Esophagus muscularis mucosa (tissue), 4 donors: Measurements from ENCODE around the gene CCNA1. TPM values are rescaled to one million over a fixed set of nuclear protein-coding genes. Genes with fewer than 3 reads are reported as not detected.

Experiments
- DNase-seq: peaks from one replicate; pipeline ENCODE4 v3.0.0-alpha.2; 2017; ENCODE audit errors: extremely low spot score
- H3K27ac ChIP-seq, 4 donors: fragments of 200-600 bp; sonication (generic); replicated peaks in 1 of 4; 1 replicate in 3 of 4; 2 replicates in 1 of 4; pipeline ENCODE4 v1.5.1; 2016 to 2019; ENCODE audit warnings: mild to moderate bottlenecking in 1 of 4
- H3K27me3 ChIP-seq, 4 donors: fragments of 200-600 bp; sonication (generic); one replicate each; pipeline versions ENCODE4 v1.5.1 to v1.6.0; 2016 to 2019
- H3K36me3 ChIP-seq, 4 donors: fragments of 200-600 bp; sonication (generic); one replicate each; pipeline ENCODE4 v1.5.1; 2016 to 2019
- H3K4me1 ChIP-seq, 4 donors: fragments of 200-600 bp; sonication (generic); one replicate each; pipeline ENCODE4 v1.5.1; 2016 to 2019
- H3K4me3 ChIP-seq, 4 donors: fragments of 200-600 bp; sonication (generic); 1 replicate in 2 of 4; 2 replicates in 2 of 4; pipeline ENCODE4 v1.5.1; 2016 to 2019; ENCODE audit warnings: mild to moderate bottlenecking in 4 of 4, moderate library complexity in 1 of 4
- H3K9me3 ChIP-seq, 4 donors: fragments of 200-600 bp; sonication (generic); 1 replicate in 3 of 4; 2 replicates in 1 of 4; pipeline ENCODE4 v1.5.1; 2016 to 2019
- EP300 ChIP-seq: sonication (generic); formaldehyde crosslinking; IDR thresholded peaks from one replicate; pipeline ENCODE4 v1.6.1; 2017; ENCODE audit warnings: antibody characterized with exemption
- POLR2A ChIP-seq: fragments of 450-650 bp; IDR thresholded peaks from one replicate; pipeline ENCODE4 v1.6.1; 2017; ENCODE audit warnings: antibody characterized with exemption, moderate library complexity, mild to moderate bottlenecking, low read depth
- POLR2AphosphoS5 ChIP-seq, 2 donors: sonication (generic); formaldehyde crosslinking; IDR thresholded peaks; one replicate each; pipeline ENCODE4 v1.6.1; 2017; ENCODE audit warnings: antibody characterized with exemption in 2 of 2
- WGBS: methylation state at CpG from one replicate; pipeline ENCODE4 v1.1.5; 2018; 5-methylcytosine and 5-hydroxymethylcytosine counted together
- intact Hi-C: fragments of 100-400 bp; cut with DNase I; formaldehyde crosslinking; loops from one replicate; pipeline ENCODE4 v1.15.1; 2023
- total RNA-seq, 4 donors: library from RNA; depleted of rRNA; stranded (reverse); fragments of >200 nt; gene quantifications; one replicate each; pipeline versions ENCODE4 v1.1.0 to v1.2.1, GENCODE V29; 2016
- TF ChIP-seq, protein P1 (sequence below), 3 experiments: fragments of 200-600 bp in 2 of 3; fragments of 450-650 bp in 1 of 3; sonication (generic) in 2 of 3; IDR thresholded peaks; one replicate each; pipeline ENCODE4 v1.5.1; 2017 to 2019; ENCODE audit warnings: antibody characterized with exemption in 3 of 3, mild to moderate bottlenecking in 2 of 3, moderate library complexity in 1 of 3

The CCNA1 gene
- total RNA-seq, 4 donors from 2014 or later, result 0.26 to 0.83 (median 0.33) TPM; not detected in 1

- no peak for DNase-seq
- no peaks in the 10 kb centered on the region for H3K27me3 ChIP-seq
- peaks cover 0 to 6% (median 0%) of the 10 kb centered on the region in 4 donors for H3K4me1 ChIP-seq
- H3K27ac ChIP-seq, result no peak overlapping the region
- TF ChIP-seq POLR2AphosphoS5 (IDR thresholded peaks at IDR 0.05) (no peak), POLR2A (no peak), EP300 (no peak)
- TF ChIP-seq, protein P1, sequence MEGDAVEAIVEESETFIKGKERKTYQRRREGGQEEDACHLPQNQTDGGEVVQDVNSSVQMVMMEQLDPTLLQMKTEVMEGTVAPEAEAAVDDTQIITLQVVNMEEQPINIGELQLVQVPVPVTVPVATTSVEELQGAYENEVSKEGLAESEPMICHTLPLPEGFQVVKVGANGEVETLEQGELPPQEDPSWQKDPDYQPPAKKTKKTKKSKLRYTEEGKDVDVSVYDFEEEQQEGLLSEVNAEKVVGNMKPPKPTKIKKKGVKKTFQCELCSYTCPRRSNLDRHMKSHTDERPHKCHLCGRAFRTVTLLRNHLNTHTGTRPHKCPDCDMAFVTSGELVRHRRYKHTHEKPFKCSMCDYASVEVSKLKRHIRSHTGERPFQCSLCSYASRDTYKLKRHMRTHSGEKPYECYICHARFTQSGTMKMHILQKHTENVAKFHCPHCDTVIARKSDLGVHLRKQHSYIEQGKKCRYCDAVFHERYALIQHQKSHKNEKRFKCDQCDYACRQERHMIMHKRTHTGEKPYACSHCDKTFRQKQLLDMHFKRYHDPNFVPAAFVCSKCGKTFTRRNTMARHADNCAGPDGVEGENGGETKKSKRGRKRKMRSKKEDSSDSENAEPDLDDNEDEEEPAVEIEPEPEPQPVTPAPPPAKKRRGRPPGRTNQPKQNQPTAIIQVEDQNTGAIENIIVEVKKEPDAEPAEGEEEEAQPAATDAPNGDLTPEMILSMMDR (IDR thresholded peaks at IDR 0.05), result no peak
- H3K9me3 ChIP-seq, result peaks cover 0 to 8% (median 2%) of the 10 kb centered on the region in 4 donors
- no peaks in the 10 kb centered on the region for H3K36me3 ChIP-seq
- WGBS, result 32% methylated on average over 1 of the region's 1 CpG
- H3K4me3 ChIP-seq, result no peak overlapping the region
- intact Hi-C loops, result no loop called here
Measured at GRCh38 chr13:36412736-36413135, 19.6 kb upstream of the CCNA1 start.

- intact Hi-C loops, result no loop called here
Measured at GRCh38 chr13:36413161-36413560, 19.1 kb upstream of the CCNA1 start.

DNA sequence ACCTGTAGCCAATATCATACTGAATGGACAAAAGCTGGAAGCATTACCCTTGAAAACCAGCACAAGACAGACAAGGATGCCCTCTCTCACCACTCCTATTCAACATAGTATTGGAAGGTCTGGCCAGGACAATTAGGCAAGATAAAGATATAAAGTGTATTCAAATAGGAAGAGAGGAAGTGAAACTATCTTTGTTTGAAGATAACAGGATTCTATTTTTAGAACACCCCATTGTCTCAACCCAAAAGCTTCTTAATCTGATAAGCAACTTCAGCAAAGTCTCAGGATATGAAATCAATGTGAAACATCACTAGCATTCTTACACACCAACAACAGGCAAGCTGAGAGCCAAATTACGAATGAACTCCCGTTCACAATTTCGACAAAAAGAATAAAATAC lies 17.8 kb upstream of the CCNA1 start:
- Histone ChIP-seq H3K4me3 (no peak overlapping the region), H3K27ac (no peak overlapping the region), H3K9me3 (peaks cover 0 to 8% (median 2%) of the 10 kb centered on the region in 4 donors), H3K36me3 (no peaks in the 10 kb centered on the region), H3K4me1 (peaks cover 0 to 6% (median 0%) of the 10 kb centered on the region in 4 donors), H3K27me3 (peaks cover 0 to 5% (median 0%) of the 10 kb centered on the region in 4 donors)
- TF ChIP-seq, protein P1 (IDR thresholded peaks at IDR 0.05), result no peak
- no peak for TF ChIP-seq EP300
- no peak for TF ChIP-seq POLR2A
- TF ChIP-seq POLR2AphosphoS5 (IDR thresholded peaks at IDR 0.05), result no peak
- intact Hi-C loops, result no loop called here
- DNase-seq, result no peak
- WGBS, result 75% methylated on average over 3 of the region's 3 CpGs

More at GRCh38 chr13:36413161-36413560, 19.1 kb upstream of the CCNA1 start:
- H3K36me3 ChIP-seq, result no peaks in the 10 kb centered on the region
- H3K27ac ChIP-seq, result no peak overlapping the region
- no peak for DNase-seq
- peaks cover 0 to 6% (median 0%) of the 10 kb centered on the region in 4 donors for H3K4me1 ChIP-seq
- peaks cover 0 to 8% (median 2%) of the 10 kb centered on the region in 4 donors for H3K9me3 ChIP-seq
- WGBS, result 91% methylated on average over 1 of the region's 1 CpG
- no peaks in the 10 kb centered on the region for H3K27me3 ChIP-seq
- TF ChIP-seq EP300, result no peak
- TF ChIP-seq, protein P1 (IDR thresholded peaks at IDR 0.05), result no peak
- no peak for TF ChIP-seq POLR2AphosphoS5 (IDR thresholded peaks at IDR 0.05)
- no peak for TF ChIP-seq POLR2A
- no peak overlapping the region for H3K4me3 ChIP-seq

DNA sequence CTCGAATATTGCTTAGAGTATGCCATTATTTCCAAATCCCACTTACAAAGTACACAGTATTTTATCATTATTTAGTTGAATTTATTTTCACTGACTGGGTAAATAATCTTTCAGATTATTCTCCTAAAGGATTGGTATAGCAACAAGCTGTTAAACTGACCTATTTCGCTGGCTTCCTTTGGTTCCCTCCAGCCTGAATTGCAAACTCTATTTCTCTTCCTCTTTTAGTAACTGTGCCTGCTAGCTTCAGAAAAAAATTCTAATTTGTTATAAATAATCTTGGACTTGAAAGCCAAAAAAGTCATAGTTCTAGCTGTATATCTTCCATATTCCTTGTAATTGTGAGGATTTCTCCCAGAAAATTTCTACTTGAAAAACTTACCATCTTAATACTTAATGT lies 15.0 kb upstream of the CCNA1 start:
- Histone ChIP-seq H3K27ac (no peak overlapping the region), H3K36me3 (no peaks in the 10 kb centered on the region), H3K27me3 (peaks cover 0 to 6% (median 0%) of the 10 kb centered on the region in 4 donors), H3K4me3 (no peak overlapping the region), H3K9me3 (peaks cover 0 to 8% (median 2%) of the 10 kb centered on the region in 4 donors), H3K4me1 (peaks cover 0 to 9% (median 0%) of the 10 kb centered on the region in 4 donors)
- intact Hi-C loops, result no loop called here
- TF ChIP-seq POLR2A (no peak), POLR2AphosphoS5 (IDR thresholded peaks at IDR 0.05) (no peak)
- 71% methylated on average over 2 of the region's 2 CpGs for WGBS
- no peak for DNase-seq

- Histone ChIP-seq H3K36me3 (no peaks in the 10 kb centered on the region), H3K4me3 (no peak overlapping the region), H3K9me3 (peaks cover 0 to 8% (median 2%) of the 10 kb centered on the region in 4 donors), H3K4me1 (peaks cover 0 to 5% (median 0%) of the 10 kb centered on the region in 4 donors), H3K27ac (no peak overlapping the region), H3K27me3 (peaks cover 0 to 6% (median 0%) of the 10 kb centered on the region in 4 donors)
- TF ChIP-seq POLR2AphosphoS5 (IDR thresholded peaks at IDR 0.05) (no peak), POLR2A (no peak), EP300 (no peak)
- TF ChIP-seq, protein P1 (IDR thresholded peaks at IDR 0.05), result no peak
- intact Hi-C loops, result no loop called here
- no peak for DNase-seq
- 50% methylated on average over 9 of the region's 9 CpGs for WGBS
Measured at GRCh38 chr13:36418022-36418805, 14.1 kb upstream of the CCNA1 start.
